B cell (primary cell): ENCODE data around the gene CAMTA1.

Experiments
- EZH2 ChIP-seq: IDR thresholded peaks from 2 replicates; pipeline ENCODE4 v1.6.1; 2012; ENCODE audit warnings: borderline replicate concordance, low read depth, mild to moderate bottlenecking, moderate library complexity, low read length; ENCODE audit not compliant: insufficient read depth, poor library complexity, severe bottlenecking
- TF ChIP-seq, protein P1 (sequence below): fragments of 200-600 bp; IDR thresholded peaks from one replicate; pipeline ENCODE4 v1.8.0; 2022; ENCODE audit warnings: antibody characterized with exemption, mild to moderate bottlenecking

DNA sequence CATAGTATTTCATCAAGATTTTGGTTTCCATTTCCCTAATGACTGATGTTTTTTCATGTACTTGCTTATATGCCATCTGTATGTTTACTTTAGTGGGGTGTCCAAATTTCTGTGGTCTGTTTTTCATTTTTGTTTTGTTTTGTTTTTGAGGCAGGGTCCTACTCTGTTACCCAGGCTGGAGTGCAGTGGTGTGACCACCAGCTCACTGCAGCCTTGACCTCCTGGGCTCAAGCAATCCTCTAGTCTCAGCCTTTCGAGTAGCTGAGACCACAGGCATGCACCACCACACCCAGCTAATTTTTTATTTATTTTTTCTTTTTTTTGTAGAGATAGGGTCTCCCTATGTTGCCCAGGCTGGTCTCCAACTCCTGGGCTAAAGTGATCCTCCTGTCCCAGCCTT is 607.9 kb downstream of the CAMTA1 start:
- TF ChIP-seq, protein P1, sequence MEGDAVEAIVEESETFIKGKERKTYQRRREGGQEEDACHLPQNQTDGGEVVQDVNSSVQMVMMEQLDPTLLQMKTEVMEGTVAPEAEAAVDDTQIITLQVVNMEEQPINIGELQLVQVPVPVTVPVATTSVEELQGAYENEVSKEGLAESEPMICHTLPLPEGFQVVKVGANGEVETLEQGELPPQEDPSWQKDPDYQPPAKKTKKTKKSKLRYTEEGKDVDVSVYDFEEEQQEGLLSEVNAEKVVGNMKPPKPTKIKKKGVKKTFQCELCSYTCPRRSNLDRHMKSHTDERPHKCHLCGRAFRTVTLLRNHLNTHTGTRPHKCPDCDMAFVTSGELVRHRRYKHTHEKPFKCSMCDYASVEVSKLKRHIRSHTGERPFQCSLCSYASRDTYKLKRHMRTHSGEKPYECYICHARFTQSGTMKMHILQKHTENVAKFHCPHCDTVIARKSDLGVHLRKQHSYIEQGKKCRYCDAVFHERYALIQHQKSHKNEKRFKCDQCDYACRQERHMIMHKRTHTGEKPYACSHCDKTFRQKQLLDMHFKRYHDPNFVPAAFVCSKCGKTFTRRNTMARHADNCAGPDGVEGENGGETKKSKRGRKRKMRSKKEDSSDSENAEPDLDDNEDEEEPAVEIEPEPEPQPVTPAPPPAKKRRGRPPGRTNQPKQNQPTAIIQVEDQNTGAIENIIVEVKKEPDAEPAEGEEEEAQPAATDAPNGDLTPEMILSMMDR = no peak
- no peak for TF ChIP-seq EZH2
